ENCODE measurements around the gene ARID5A. TPM values are rescaled to one million over a fixed set of nuclear protein-coding genes. Genes with fewer than 3 reads are reported as not detected.
A peak's percentile ranks its signal among the peaks of the same experiment; 100 is the strongest.

Gene ARID5A
- total and polyA plus RNA-seq, 2 donors (not counting 1 experiment from before 2014, with no cell fraction given), result 35.5 to 93.0 TPM

- H3K4me1 Mint-ChIP-seq, result peaks cover 50% of the 10 kb centered on the region
- 80% methylated on average over 13 of the region's 16 CpGs for WGBS (ENCODE audit: insufficient coverage)
- no peaks in the 10 kb centered on the region for H4K20me1 ChIP-seq (ENCODE audit: control insufficient read depth, insufficient read depth, low read length, poor library complexity, severe bottlenecking)
Observed at GRCh38 chr2:96530474-96531357, 5.8 kb upstream of the ARID5A start.

More at GRCh38 chr2:96530474-96531357, 5.8 kb upstream of the ARID5A start:
- no peaks in the 10 kb centered on the region for H3K9me3 Mint-ChIP-seq (ENCODE audit: insufficient read depth)
- Histone ChIP-seq H3K4me1 (ENCODE audit: control insufficient read depth in 2 of 2, insufficient read depth in 2 of 2, low read length in 2 of 2) (peaks cover 27 to 47% of the 10 kb centered on the region in 2 donors), H3K36me3 (replicated peaks in 1 of 2; ENCODE audit: control extremely low read depth in 1 of 2, control insufficient read depth in 1 of 2, extremely low read depth in 1 of 2, insufficient read depth in 2 of 2, low read length in 1 of 2) (no peaks in the 10 kb centered on the region), H3K27ac (ENCODE audit: low read length in 2 of 2) (no peak overlapping the region), H3K9me3 (ENCODE audit: control extremely low read depth in 1 of 3, control insufficient read depth in 2 of 3, insufficient read depth in 1 of 3, low read length in 2 of 3) (no peaks in the 10 kb centered on the region), H3K79me2 (ENCODE audit: control insufficient read depth, insufficient read depth, low read length) (no peaks in the 10 kb centered on the region), H3K4me2 (replicated peaks; ENCODE audit: low read depth, low read length, poor library complexity, severe bottlenecking) (no peak overlapping the region), H3K27me3 (replicated peaks in 1 of 4; ENCODE audit: control extremely low read depth in 1 of 4, control insufficient read depth in 3 of 4, insufficient read depth in 4 of 4, low read length in 3 of 4) (no peaks in the 10 kb centered on the region), H3K9ac (ENCODE audit: low read length) (no peak overlapping the region), H3K4me3 (ENCODE audit: control extremely low read depth in 1 of 5, extremely low read depth in 1 of 5, insufficient read depth in 1 of 5, low read depth in 2 of 5, low read length in 4 of 5) (no peak overlapping the region), H2AFZ (ENCODE audit: insufficient read depth, low read depth, low read length, poor library complexity, severe bottlenecking) (no peak overlapping the region)
- H3K27ac Mint-ChIP-seq, result peak overlapping the region; percentile 1
- no peaks in the 10 kb centered on the region for H3K27me3 Mint-ChIP-seq
- H3K4me3 Mint-ChIP-seq, result peak overlapping the region; percentile 19
- CTCF ChIA-PET, result interaction anchor here (0.7 to 9.1 kb wide), 7 partner anchors 9 to 186 kb away, joined by 3 to 84 read pairs (median 4); no protein-coding TSS in a partner anchor
- TF ChIP-seq, protein P1, sequence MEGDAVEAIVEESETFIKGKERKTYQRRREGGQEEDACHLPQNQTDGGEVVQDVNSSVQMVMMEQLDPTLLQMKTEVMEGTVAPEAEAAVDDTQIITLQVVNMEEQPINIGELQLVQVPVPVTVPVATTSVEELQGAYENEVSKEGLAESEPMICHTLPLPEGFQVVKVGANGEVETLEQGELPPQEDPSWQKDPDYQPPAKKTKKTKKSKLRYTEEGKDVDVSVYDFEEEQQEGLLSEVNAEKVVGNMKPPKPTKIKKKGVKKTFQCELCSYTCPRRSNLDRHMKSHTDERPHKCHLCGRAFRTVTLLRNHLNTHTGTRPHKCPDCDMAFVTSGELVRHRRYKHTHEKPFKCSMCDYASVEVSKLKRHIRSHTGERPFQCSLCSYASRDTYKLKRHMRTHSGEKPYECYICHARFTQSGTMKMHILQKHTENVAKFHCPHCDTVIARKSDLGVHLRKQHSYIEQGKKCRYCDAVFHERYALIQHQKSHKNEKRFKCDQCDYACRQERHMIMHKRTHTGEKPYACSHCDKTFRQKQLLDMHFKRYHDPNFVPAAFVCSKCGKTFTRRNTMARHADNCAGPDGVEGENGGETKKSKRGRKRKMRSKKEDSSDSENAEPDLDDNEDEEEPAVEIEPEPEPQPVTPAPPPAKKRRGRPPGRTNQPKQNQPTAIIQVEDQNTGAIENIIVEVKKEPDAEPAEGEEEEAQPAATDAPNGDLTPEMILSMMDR (IDR thresholded peaks at IDR 0.05), result no peak
- no peak for TF ChIP-seq EZH2 (IDR thresholded peaks at IDR 0.05; ENCODE audit: borderline replicate concordance, insufficient read depth, low read depth, low read length, poor library complexity, severe bottlenecking)
- DNase-seq, result no peak
- intact Hi-C loops (cut with micrococcal nuclease), result loop anchor here (10.0 kb wide), 1 partner anchor 206 kb away; the partner anchor contains the start of gene ITPRIPL1
- no peak for ATAC-seq (ENCODE audit: low read depth)
- POLR2A ChIA-PET, result interaction anchor here (0.6 to 1.6 kb wide), 2 partner anchors 23 to 415 kb away, joined by 3 to 4 read pairs; no protein-coding TSS in a partner anchor

Measured in B cell (primary cell).